GM21390 (cell line): ENCODE data around the gene PPP2R5B.

Experiments
- ATAC-seq: cut with Tn5 transposase; IDR thresholded peaks from one replicate; pipeline ENCODE4 v1.9.1; 2021; ENCODE audit not compliant: unreplicated experiment

The PPP2R5B gene

GRCh38 chr11:64888729-64889511 is 35.6 kb upstream of the PPP2R5B start:
- no peak for ATAC-seq

- ATAC-seq, result no peak
Observed at GRCh38 chr11:64890522-64890939, 34.0 kb upstream of the PPP2R5B start.

- no peak for ATAC-seq
Observed at GRCh38 chr11:64891215-64891848, 33.2 kb upstream of the PPP2R5B start.

GRCh38 chr11:64891880-64892279 is 32.6 kb upstream of the PPP2R5B start:
- ATAC-seq, result no peak

GRCh38 chr11:64892411-64892831 is 32.1 kb upstream of the PPP2R5B start:
- ATAC-seq, result no peak

- ATAC-seq, result no peak
Observed at GRCh38 chr11:64892838-64893193, 31.7 kb upstream of the PPP2R5B start.

- ATAC-seq, result no peak
Observed at GRCh38 chr11:64893194-64894069, 31.1 kb upstream of the PPP2R5B start.

- ATAC-seq, result no peak
Observed at GRCh38 chr11:64894070-64894811, 30.2 kb upstream of the PPP2R5B start.

GRCh38 chr11:64894812-64895452 is 29.6 kb upstream of the PPP2R5B start:
- no peak for ATAC-seq

GRCh38 chr11:64896448-64897022 is 28.0 kb upstream of the PPP2R5B start:
- ATAC-seq, result no peak

- no peak for ATAC-seq
Observed at GRCh38 chr11:64897381-64898075, 27.0 kb upstream of the PPP2R5B start.

- no peak for ATAC-seq
Observed at GRCh38 chr11:64898076-64898445, 26.4 kb upstream of the PPP2R5B start.

GRCh38 chr11:64898541-64898940 is 25.9 kb upstream of the PPP2R5B start:
- ATAC-seq, result no peak

GRCh38 chr11:64900263-64900678 is 24.2 kb upstream of the PPP2R5B start:
- ATAC-seq, result no peak

GRCh38 chr11:64900774-64901173 is 23.7 kb upstream of the PPP2R5B start:
- ATAC-seq, result no peak

GRCh38 chr11:64902102-64902900 is 22.2 kb upstream of the PPP2R5B start:
- no peak for ATAC-seq

GRCh38 chr11:64903291-64903833 is 21.1 kb upstream of the PPP2R5B start:
- no peak for ATAC-seq

- no peak for ATAC-seq
Observed at GRCh38 chr11:64905516-64906313, 18.8 kb upstream of the PPP2R5B start.
